Measurements from ENCODE around the gene SCMH1.

Gene SCMH1

GRCh38 chr1:41275831-41276230 is 33.7 kb upstream of the SCMH1 start:
- no peak overlapping the region for H3K27ac ChIP-seq (ENCODE audit: low read length)
- no peaks in the 10 kb centered on the region for H4K20me1 ChIP-seq (ENCODE audit: insufficient read depth, low read length)
- H2AFZ ChIP-seq (ENCODE audit: low read depth, low read length), result no peak overlapping the region
- H3K79me2 ChIP-seq (ENCODE audit: low read length), result no peaks in the 10 kb centered on the region
- no peaks in the 10 kb centered on the region for H3K9me3 ChIP-seq (ENCODE audit: insufficient read depth, low read length)
- H3K4me2 ChIP-seq (ENCODE audit: low read length), result no peak overlapping the region
- no peaks in the 10 kb centered on the region for H3K4me1 ChIP-seq (ENCODE audit: low read length)
- H3K27me3 ChIP-seq (ENCODE audit: low read depth, low read length), result no peaks in the 10 kb centered on the region
- H3K9ac ChIP-seq (ENCODE audit: low read length), result no peak overlapping the region
- no peaks in the 10 kb centered on the region for H3K36me3 ChIP-seq (replicated peaks; ENCODE audit: low read depth, low read length)
- H3K4me3 ChIP-seq (ENCODE audit: low read length), result no peak overlapping the region
- no peak for TF ChIP-seq CTCF (IDR thresholded peaks at IDR 0.05; ENCODE audit: low read depth, low read length)
- no peak for TF ChIP-seq EZH2phosphoT487 (IDR thresholded peaks at IDR 0.05; ENCODE audit: low read depth)

DNA sequence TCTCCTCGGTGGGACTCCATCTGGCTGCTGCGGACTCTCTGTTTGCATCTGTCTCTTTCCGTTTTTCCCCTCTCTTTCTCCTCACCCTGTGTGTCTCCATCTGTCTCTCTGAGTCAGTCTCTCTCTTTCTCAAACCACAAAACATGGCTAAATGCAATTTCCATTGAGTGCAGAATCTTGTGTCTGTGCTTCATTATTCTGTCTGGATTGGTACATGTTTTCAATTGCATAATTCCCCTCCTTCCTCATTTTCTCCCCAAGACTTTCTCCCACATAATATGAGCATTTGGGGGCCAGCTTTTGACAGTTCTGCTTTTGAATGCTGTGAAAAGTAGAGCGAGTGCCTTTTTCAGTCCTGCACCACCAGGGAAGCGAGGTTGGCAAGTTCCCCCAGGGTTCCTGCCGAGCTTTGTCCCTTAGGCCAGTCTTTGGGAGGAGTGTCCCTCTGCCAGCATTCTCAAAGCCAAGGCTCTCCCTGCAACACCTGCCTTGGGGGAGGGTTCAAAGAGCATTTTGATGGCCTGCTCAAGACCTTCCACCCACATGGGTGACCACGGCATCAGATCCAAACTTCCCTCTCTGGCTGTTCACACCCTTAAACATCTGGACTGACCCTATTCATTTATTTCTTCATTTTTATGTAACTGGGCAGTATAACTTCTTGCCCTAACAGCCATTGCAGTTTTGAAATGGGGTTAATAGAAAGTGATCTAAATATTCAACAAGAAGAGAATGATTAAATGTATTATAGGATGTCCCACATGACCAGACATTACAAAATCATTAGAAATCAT is 32.8 kb upstream of the SCMH1 start:
- Histone ChIP-seq H3K4me1 (ENCODE audit: low read length) (no peaks in the 10 kb centered on the region), H3K4me2 (ENCODE audit: low read length) (no peak overlapping the region), H4K20me1 (ENCODE audit: insufficient read depth, low read length) (no peaks in the 10 kb centered on the region), H3K27me3 (ENCODE audit: low read depth, low read length) (no peaks in the 10 kb centered on the region), H2AFZ (ENCODE audit: low read depth, low read length) (no peak overlapping the region), H3K27ac (ENCODE audit: low read length) (no peak overlapping the region), H3K79me2 (ENCODE audit: low read length) (no peaks in the 10 kb centered on the region), H3K4me3 (ENCODE audit: low read length) (no peak overlapping the region), H3K9me3 (ENCODE audit: insufficient read depth, low read length) (no peaks in the 10 kb centered on the region), H3K9ac (ENCODE audit: low read length) (no peak overlapping the region), H3K36me3 (replicated peaks; ENCODE audit: low read depth, low read length) (no peaks in the 10 kb centered on the region)
- TF ChIP-seq EZH2phosphoT487 (IDR thresholded peaks at IDR 0.05; ENCODE audit: low read depth) (no peak), CTCF (IDR thresholded peaks at IDR 0.05; ENCODE audit: low read depth, low read length) (no peak)

DNA sequence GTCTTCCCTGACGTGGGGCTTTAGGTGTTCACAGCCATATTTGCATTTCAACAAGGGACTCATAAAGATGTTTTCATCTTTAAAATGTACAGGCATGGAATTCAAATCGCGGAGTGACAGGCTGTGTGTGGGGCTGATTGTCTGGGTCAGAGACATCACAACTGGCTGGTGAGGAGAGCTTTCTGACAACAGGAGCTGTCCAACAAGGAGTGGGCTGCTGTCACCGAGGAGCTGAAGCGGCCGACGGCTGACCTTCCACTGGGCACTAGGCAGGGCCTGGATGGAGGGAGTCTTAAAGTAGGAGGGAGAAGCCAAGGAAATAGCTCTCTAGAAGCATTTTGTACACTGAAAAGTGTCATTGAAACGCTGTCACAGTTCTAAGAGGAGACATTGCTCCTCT is 30.5 kb upstream of the SCMH1 start:
- Histone ChIP-seq H3K27me3 (ENCODE audit: low read depth, low read length) (no peaks in the 10 kb centered on the region), H3K4me2 (ENCODE audit: low read length) (no peak overlapping the region), H3K4me1 (ENCODE audit: low read length) (0 out of 2 replicates have a peak, but pooled peaks cover 3% of the 10 kb centered on the region), H2AFZ (ENCODE audit: low read depth, low read length) (no peak overlapping the region), H3K36me3 (replicated peaks; ENCODE audit: low read depth, low read length) (no peaks in the 10 kb centered on the region), H3K9ac (ENCODE audit: low read length) (no peak overlapping the region), H3K4me3 (ENCODE audit: low read length) (no peak overlapping the region), H3K79me2 (ENCODE audit: low read length) (no peaks in the 10 kb centered on the region), H3K27ac (ENCODE audit: low read length) (no peak overlapping the region), H3K9me3 (ENCODE audit: insufficient read depth, low read length) (no peaks in the 10 kb centered on the region), H4K20me1 (ENCODE audit: insufficient read depth, low read length) (no peaks in the 10 kb centered on the region)
- TF ChIP-seq EZH2phosphoT487 (IDR thresholded peaks at IDR 0.05; ENCODE audit: low read depth) (no peak), CTCF (IDR thresholded peaks at IDR 0.05; ENCODE audit: low read depth, low read length) (no peak)

GRCh38 chr1:41268154-41268770 is 26.2 kb upstream of the SCMH1 start:
- no peak overlapping the region for H3K4me3 ChIP-seq (ENCODE audit: low read length)
- H3K4me1 ChIP-seq (ENCODE audit: low read length), result 0 out of 2 replicates have a peak, but pooled peaks cover 3% of the 10 kb centered on the region
- H4K20me1 ChIP-seq (ENCODE audit: insufficient read depth, low read length), result no peaks in the 10 kb centered on the region
- H3K9ac ChIP-seq (ENCODE audit: low read length), result no peak overlapping the region
- no peaks in the 10 kb centered on the region for H3K9me3 ChIP-seq (ENCODE audit: insufficient read depth, low read length)
- H2AFZ ChIP-seq (ENCODE audit: low read depth, low read length), result no peak overlapping the region
- no peak overlapping the region for H3K27ac ChIP-seq (ENCODE audit: low read length)
- H3K27me3 ChIP-seq (ENCODE audit: low read depth, low read length), result no peaks in the 10 kb centered on the region
- no peaks in the 10 kb centered on the region for H3K79me2 ChIP-seq (ENCODE audit: low read length)
- TF ChIP-seq CTCF (IDR thresholded peaks at IDR 0.05; ENCODE audit: low read depth, low read length), result peak; percentile 69
- no peak for TF ChIP-seq EZH2phosphoT487 (IDR thresholded peaks at IDR 0.05; ENCODE audit: low read depth)
- peak overlapping the region; percentile 50 for H3K4me2 ChIP-seq (ENCODE audit: low read length)
- H3K36me3 ChIP-seq (replicated peaks; ENCODE audit: low read depth, low read length), result no peaks in the 10 kb centered on the region

Data from OCI-LY3 (cell line).